C4-2B (cell line): ENCODE results near the gene DPYSL5.
A peak's percentile ranks its signal among the peaks of the same experiment; 100 is the strongest.

Source experiments
- ZFX ChIP-seq: fragments of 450-650 bp; IDR thresholded peaks from 2 replicates; pipeline ENCODE4 v1.6.1; 2017
- TF ChIP-seq, protein P1 (sequence below): fragments of 450-650 bp; conservative IDR thresholded peaks from 2 replicates; pipeline ENCODE4 v1.5.1; 2017; ENCODE audit warnings: mild to moderate bottlenecking

DNA sequence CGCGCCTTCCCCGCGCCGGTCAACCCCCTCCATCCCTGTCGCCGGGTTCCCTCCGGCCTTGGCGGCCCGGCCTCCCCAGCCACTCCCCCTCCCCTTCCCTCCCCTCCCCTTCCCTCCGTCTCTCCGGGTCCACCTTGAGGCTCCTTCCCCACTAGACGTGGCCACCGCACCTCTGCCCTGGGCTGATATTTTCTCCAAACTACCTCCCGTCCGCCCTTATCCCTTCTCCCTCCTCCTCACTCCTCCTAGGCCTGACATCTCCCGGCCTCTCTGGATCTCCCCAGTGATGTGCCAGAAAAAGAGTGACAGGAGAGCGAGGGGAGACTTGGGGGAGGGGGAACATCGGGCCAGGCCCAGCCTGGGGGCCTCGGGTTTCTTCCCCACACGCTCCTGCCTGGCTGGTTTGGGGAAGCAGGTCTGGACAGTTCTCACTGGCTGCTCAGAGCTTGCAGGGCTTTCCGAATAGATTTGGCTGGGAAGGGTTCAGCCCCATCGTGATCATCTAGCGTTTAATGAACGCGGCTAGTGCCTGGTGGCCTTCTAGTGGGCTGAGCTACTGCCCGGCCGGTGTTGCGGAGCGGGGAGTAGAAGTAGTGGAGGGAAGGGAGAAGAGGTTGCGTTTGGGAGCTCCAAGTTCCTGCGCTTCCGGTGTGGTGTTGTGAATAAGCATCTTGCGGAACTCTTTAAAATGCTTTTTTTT is 123.1 kb downstream of the DPYSL5 start:
- TF ChIP-seq, protein P1, sequence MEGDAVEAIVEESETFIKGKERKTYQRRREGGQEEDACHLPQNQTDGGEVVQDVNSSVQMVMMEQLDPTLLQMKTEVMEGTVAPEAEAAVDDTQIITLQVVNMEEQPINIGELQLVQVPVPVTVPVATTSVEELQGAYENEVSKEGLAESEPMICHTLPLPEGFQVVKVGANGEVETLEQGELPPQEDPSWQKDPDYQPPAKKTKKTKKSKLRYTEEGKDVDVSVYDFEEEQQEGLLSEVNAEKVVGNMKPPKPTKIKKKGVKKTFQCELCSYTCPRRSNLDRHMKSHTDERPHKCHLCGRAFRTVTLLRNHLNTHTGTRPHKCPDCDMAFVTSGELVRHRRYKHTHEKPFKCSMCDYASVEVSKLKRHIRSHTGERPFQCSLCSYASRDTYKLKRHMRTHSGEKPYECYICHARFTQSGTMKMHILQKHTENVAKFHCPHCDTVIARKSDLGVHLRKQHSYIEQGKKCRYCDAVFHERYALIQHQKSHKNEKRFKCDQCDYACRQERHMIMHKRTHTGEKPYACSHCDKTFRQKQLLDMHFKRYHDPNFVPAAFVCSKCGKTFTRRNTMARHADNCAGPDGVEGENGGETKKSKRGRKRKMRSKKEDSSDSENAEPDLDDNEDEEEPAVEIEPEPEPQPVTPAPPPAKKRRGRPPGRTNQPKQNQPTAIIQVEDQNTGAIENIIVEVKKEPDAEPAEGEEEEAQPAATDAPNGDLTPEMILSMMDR = no peak
- TF ChIP-seq ZFX = 0 out of 2 replicates have a peak, but pooled peaks have one; percentile 2
